ENCODE results near the gene IGF2R. TPM values are rescaled to one million over a fixed set of nuclear protein-coding genes. Genes with fewer than 3 reads are reported as not detected.
A peak's percentile ranks its signal among the peaks of the same experiment; 100 is the strongest.

The IGF2R gene
- total RNA-seq, 1 donor from 2014 or later: 156 TPM

DNA sequence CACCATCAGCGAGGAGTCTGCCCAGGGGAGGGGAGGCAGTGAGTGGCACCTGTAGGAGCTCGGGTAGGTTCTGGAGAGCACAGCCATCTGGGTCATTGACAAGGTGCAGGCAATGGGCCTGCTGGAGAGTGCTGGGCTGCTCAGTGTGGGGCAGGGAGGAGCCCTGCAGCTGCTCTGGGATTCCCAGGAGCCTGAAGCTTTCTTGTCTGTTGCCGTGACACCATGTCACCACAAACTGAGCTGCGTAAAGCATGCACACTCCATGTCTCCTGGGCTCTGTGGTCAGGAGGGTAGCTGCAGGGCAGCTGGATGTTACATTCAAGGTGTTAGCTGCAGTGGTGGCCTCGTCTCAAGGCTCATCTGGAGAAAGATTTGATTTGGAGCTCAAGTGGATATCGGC, 148.3 kb downstream of the IGF2R start:
- no peaks in the 10 kb centered on the region for H3K36me3 ChIP-seq
- DNase-seq (no peak), ATAC-seq (peak in 1 of 2 donors; percentile 18)
- no peak for TF ChIP-seq CTCF (IDR thresholded peaks at IDR 0.05)
- no peaks in the 10 kb centered on the region for H3K27me3 ChIP-seq (ENCODE audit: low read depth)
- H3K4me3 ChIP-seq: no peak overlapping the region
- no peaks in the 10 kb centered on the region for H3K4me1 ChIP-seq
- no peaks in the 10 kb centered on the region for H3K9me3 ChIP-seq
- H3K27ac ChIP-seq: no peak overlapping the region
- intact Hi-C loops (cut with DNase I): no loop called here

DNA sequence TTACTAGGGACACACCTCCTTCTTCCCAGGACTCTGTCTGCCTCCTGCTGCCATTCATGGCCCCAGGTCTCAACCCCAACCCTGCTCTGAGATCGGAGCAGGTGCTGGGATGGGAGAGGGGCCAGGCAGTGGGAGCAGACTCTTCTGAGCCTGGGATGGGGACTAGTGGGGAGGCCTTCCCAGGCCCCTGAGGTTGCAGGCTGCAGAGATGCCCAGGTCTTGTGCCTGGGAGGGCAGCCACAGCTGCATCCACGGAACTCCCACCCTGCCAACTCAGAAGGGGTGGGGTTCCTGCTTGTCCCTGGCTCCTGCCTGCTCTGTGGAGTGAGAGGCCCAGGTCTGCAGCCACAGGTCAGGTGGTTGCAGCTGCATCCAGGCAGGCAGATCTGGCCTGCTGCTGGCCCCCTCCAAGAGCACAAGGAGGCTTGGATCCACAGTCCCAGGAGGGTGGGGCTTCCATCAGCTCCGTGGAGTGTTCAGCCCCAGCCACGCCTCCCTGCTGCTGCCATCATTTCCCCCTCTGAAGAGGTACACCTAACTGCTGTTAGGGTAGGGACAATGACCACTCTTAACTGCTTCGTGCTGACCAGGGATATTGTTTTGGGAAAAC, 149.8 kb downstream of the IGF2R start:
- no peak overlapping the region for H3K27ac ChIP-seq
- no peaks in the 10 kb centered on the region for H3K36me3 ChIP-seq
- ATAC-seq (no peak), DNase-seq (no peak)
- no peaks in the 10 kb centered on the region for H3K27me3 ChIP-seq (ENCODE audit: low read depth)
- H3K4me3 ChIP-seq: no peak overlapping the region
- intact Hi-C loops (cut with DNase I): no loop called here
- H3K4me1 ChIP-seq: no peaks in the 10 kb centered on the region
- no peak for TF ChIP-seq CTCF (IDR thresholded peaks at IDR 0.05)
- no peaks in the 10 kb centered on the region for H3K9me3 ChIP-seq

DNA sequence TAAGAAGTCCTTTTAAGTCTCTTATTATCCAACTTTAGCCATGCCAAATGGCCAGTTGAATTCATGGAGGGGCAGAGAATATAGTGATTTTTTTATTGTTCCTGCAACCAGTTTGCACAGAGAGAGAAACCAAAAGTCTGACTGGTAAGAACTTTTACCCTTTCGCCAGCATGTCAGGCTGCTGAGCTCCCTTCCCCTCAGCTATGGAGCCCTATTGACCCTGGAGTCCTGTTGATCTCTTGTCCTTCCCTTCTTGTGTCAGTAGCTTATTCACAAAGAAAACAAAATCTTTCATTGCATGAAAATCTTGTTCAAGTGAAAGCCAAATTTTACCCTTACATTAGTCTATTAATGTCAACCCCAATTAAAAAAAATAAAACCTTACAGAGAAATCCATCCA, 151.2 kb downstream of the IGF2R start:
- Histone ChIP-seq H3K4me3 (no peak overlapping the region), H3K27me3 (ENCODE audit: low read depth) (no peaks in the 10 kb centered on the region), H3K4me1 (no peaks in the 10 kb centered on the region), H3K36me3 (no peaks in the 10 kb centered on the region), H3K9me3 (no peaks in the 10 kb centered on the region), H3K27ac (no peak overlapping the region)
- intact Hi-C loops (cut with DNase I): no loop called here
- no peak for TF ChIP-seq CTCF (IDR thresholded peaks at IDR 0.05)
- DNase-seq: no peak
- no peak for ATAC-seq

- no peak within 1 kb of the TSS for H3K27ac ChIP-seq
- TF ChIP-seq CTCF (IDR thresholded peaks at IDR 0.05): no peak
- DNase-seq (no peak), ATAC-seq (no peak)
- no peaks in the 10 kb centered on the region for H3K36me3 ChIP-seq
- H3K4me3 ChIP-seq: no peak within 1 kb of the TSS
- H3K4me1 ChIP-seq: no peaks in the 10 kb centered on the region
- intact Hi-C loops (cut with DNase I): no loop called here
- no peaks in the 10 kb centered on the region for H3K27me3 ChIP-seq (ENCODE audit: low read depth)
- H3K9me3 ChIP-seq: no peaks in the 10 kb centered on the region
These were observed 152.7 kb downstream of the IGF2R start, which contains the start of gene SLC22A1 for GRCh38 chr6:160121558-160121957. TSS of gene SLC22A1 (plus strand) at chr6:160121815. CDS start at chr6:160121936, 121 bp downstream.

DNA sequence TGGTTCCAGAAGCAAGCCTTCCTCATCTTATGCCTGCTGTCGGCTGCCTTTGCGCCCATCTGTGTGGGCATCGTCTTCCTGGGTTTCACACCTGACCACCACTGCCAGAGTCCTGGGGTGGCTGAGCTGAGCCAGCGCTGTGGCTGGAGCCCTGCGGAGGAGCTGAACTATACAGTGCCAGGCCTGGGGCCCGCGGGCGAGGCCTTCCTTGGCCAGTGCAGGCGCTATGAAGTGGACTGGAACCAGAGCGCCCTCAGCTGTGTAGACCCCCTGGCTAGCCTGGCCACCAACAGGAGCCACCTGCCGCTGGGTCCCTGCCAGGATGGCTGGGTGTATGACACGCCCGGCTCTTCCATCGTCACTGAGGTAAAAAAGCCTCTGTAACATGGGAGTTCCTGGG, 153.1 kb downstream of the IGF2R start:
- H3K36me3 ChIP-seq: no peaks in the 10 kb centered on the region
- H3K27ac ChIP-seq: no peak overlapping the region
- no peaks in the 10 kb centered on the region for H3K9me3 ChIP-seq
- no peak overlapping the region for H3K4me3 ChIP-seq
- intact Hi-C loops (cut with DNase I): no loop called here
- no peak for DNase-seq
- H3K4me1 ChIP-seq: no peaks in the 10 kb centered on the region
- TF ChIP-seq CTCF (IDR thresholded peaks at IDR 0.05): no peak
- H3K27me3 ChIP-seq (ENCODE audit: low read depth): no peaks in the 10 kb centered on the region
- no peak for ATAC-seq
